ENCODE measurements around the gene GPC6. TPM values are rescaled to one million over a fixed set of nuclear protein-coding genes. Genes with fewer than 3 reads are reported as not detected.

The GPC6 gene
- total RNA-seq, 1 experiment from 2014 or later = not detected

DNA sequence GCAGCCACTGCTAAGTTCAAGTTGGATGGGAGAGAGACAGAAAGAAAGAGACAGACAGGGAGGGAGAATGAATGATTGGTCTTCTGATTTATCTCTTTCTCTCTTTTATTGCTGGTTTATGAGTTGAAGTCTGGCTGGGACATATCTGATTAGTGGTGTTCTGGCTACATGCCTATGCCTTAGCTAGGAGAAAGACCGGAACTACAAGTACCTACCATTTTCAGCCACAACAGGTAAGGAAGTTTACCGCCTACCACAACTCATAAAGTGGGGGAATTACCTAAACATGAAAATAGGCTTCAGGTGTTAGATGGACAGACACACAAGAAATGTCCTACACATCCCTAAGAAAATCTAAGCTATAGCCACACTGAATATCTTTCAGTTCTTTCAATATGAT is 36.6 kb upstream of the GPC6 start:
- no peaks in the 10 kb centered on the region for H3K27me3 Mint-ChIP-seq (ENCODE audit: unreplicated experiment)
- DNase-seq = no peak
- H3K4me1 Mint-ChIP-seq (ENCODE audit: low read depth, unreplicated experiment) = no peaks in the 10 kb centered on the region
- intact Hi-C loops (cut with micrococcal nuclease; ENCODE audit: unreplicated experiment) = no loop called here
- no peaks in the 10 kb centered on the region for H3K9me3 Mint-ChIP-seq (ENCODE audit: low read depth, unreplicated experiment)
- TF ChIP-seq, protein P1, sequence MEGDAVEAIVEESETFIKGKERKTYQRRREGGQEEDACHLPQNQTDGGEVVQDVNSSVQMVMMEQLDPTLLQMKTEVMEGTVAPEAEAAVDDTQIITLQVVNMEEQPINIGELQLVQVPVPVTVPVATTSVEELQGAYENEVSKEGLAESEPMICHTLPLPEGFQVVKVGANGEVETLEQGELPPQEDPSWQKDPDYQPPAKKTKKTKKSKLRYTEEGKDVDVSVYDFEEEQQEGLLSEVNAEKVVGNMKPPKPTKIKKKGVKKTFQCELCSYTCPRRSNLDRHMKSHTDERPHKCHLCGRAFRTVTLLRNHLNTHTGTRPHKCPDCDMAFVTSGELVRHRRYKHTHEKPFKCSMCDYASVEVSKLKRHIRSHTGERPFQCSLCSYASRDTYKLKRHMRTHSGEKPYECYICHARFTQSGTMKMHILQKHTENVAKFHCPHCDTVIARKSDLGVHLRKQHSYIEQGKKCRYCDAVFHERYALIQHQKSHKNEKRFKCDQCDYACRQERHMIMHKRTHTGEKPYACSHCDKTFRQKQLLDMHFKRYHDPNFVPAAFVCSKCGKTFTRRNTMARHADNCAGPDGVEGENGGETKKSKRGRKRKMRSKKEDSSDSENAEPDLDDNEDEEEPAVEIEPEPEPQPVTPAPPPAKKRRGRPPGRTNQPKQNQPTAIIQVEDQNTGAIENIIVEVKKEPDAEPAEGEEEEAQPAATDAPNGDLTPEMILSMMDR (IDR thresholded peaks at IDR 0.05; ENCODE audit: unreplicated experiment) = no peak
- BruUV-seq (replicated peaks) = no TSS peak
- CTCF ChIA-PET = no interaction called here
- H3K36me3 Mint-ChIP-seq (ENCODE audit: insufficient read depth, unreplicated experiment) = no peaks in the 10 kb centered on the region
- H3K27ac Mint-ChIP-seq (ENCODE audit: unreplicated experiment) = no peak overlapping the region
- H3K4me3 Mint-ChIP-seq (ENCODE audit: low read depth, unreplicated experiment) = no peak overlapping the region

DNA sequence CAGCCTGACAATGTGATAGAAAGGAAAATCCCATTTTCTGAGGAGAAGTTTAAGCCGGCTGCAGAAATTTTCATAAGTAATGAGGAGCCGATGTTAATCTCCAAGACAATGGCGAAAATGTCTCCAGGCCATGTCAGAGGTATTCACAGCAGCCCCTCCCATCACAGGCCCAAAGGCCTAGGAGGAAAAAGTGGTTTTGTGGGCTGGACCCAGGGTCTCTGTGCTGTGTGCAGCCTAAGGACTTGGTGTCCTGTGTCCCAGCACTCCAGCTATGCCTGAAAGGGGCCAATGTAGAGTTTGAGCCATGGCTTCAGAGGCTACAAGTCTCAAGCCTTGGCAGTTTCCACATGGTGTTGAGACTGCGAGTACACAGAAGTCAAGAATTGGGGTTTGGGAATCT is 32.9 kb upstream of the GPC6 start:
- TF ChIP-seq, protein P1 (IDR thresholded peaks at IDR 0.05; ENCODE audit: unreplicated experiment) = no peak
- no peak for DNase-seq
- BruUV-seq (replicated peaks) = no TSS peak
- CTCF ChIA-PET = no interaction called here
- Mint-ChIP-seq H3K4me3 (ENCODE audit: low read depth, unreplicated experiment) (no peak overlapping the region), H3K9me3 (ENCODE audit: low read depth, unreplicated experiment) (peaks cover 2% of the 10 kb centered on the region), H3K27me3 (ENCODE audit: unreplicated experiment) (no peaks in the 10 kb centered on the region), H3K36me3 (ENCODE audit: insufficient read depth, unreplicated experiment) (no peaks in the 10 kb centered on the region), H3K27ac (ENCODE audit: unreplicated experiment) (no peak overlapping the region), H3K4me1 (ENCODE audit: low read depth, unreplicated experiment) (no peaks in the 10 kb centered on the region)
- intact Hi-C loops (cut with micrococcal nuclease; ENCODE audit: unreplicated experiment) = no loop called here

DNA sequence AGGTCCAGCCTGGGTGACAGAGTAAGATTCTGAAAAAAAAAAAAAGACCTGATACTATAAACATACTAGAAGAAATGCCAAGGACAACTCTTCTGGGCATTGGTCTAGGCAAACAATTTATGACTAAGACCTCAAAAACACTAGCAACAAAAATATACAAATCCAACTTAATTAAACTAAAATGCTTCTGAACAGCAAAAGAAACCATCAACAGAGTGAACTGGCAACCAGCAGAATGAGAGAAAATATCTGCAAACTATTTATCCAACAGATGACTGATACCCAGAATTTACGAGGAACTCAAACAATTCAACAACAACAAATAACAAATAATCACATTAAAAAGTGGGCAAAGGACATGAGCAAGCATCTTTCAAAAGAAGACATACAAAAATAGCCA is 26.8 kb upstream of the GPC6 start:
- Mint-ChIP-seq H3K27ac (ENCODE audit: unreplicated experiment) (no peak overlapping the region), H3K27me3 (ENCODE audit: unreplicated experiment) (no peaks in the 10 kb centered on the region), H3K4me3 (ENCODE audit: low read depth, unreplicated experiment) (no peak overlapping the region), H3K4me1 (ENCODE audit: low read depth, unreplicated experiment) (no peaks in the 10 kb centered on the region), H3K9me3 (ENCODE audit: low read depth, unreplicated experiment) (peaks cover 2% of the 10 kb centered on the region), H3K36me3 (ENCODE audit: insufficient read depth, unreplicated experiment) (no peaks in the 10 kb centered on the region)
- BruUV-seq (replicated peaks) = no TSS peak
- no peak for DNase-seq
- CTCF ChIA-PET = no interaction called here
- TF ChIP-seq, protein P1 (IDR thresholded peaks at IDR 0.05; ENCODE audit: unreplicated experiment) = no peak
- intact Hi-C loops (cut with micrococcal nuclease; ENCODE audit: unreplicated experiment) = no loop called here

DNA sequence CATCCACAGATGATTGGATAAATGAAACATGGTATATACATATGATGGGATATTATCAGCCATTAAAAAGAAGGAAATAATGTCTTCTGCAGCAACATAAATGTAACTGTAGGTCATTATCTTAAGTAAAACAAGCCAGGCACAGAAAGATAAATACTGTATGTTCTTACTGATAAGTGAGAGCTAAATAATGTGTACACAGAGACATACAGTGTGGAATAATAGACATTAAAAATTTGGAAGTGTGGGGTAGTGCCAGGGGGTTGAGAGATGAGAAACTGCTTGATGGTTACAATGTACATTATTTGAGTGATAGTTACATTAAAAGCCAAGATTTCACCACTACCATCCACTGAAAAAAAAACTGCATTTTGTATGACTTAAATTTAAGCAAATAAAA is 26.0 kb upstream of the GPC6 start:
- Mint-ChIP-seq H3K27ac (ENCODE audit: unreplicated experiment) (no peak overlapping the region), H3K36me3 (ENCODE audit: insufficient read depth, unreplicated experiment) (no peaks in the 10 kb centered on the region), H3K9me3 (ENCODE audit: low read depth, unreplicated experiment) (peaks cover under 1% of the 10 kb centered on the region), H3K27me3 (ENCODE audit: unreplicated experiment) (no peaks in the 10 kb centered on the region), H3K4me1 (ENCODE audit: low read depth, unreplicated experiment) (no peaks in the 10 kb centered on the region), H3K4me3 (ENCODE audit: low read depth, unreplicated experiment) (no peak overlapping the region)
- intact Hi-C loops (cut with micrococcal nuclease; ENCODE audit: unreplicated experiment) = no loop called here
- no TSS peak for BruUV-seq (replicated peaks)
- TF ChIP-seq, protein P1 (IDR thresholded peaks at IDR 0.05; ENCODE audit: unreplicated experiment) = no peak
- no peak for DNase-seq
- CTCF ChIA-PET = no interaction called here

All from Calu3 (cell line).